CD14-positive monocyte (primary cell): ENCODE data around the gene CALML4. TPM values are rescaled to one million over a fixed set of nuclear protein-coding genes. Genes with fewer than 3 reads are reported as not detected.

ENCODE experiments used
- DNase-seq, 3 donors: peaks; one replicate each; pipeline ENCODE4 v3.0.0-alpha.2; 2011 to 2022
- H2AFZ ChIP-seq: 2 replicates; pipeline ENCODE4 v1.6.0; 2012; ENCODE audit warnings: mild to moderate bottlenecking, low read depth, low read length, inconsistent platforms; ENCODE audit not compliant: insufficient read depth, poor library complexity, severe bottlenecking
- H3K27ac ChIP-seq, 2 donors: 1 replicate in 1 of 2; 2 replicates in 1 of 2; pipeline ENCODE4 v1.5.1; 2012 to 2013; ENCODE audit warnings: low read length in 2 of 2, control low read depth in 1 of 2, inconsistent platforms in 1 of 2, low read depth in 1 of 2, mild to moderate bottlenecking in 1 of 2
- H3K27me3 ChIP-seq, 2 donors: one replicate each; pipeline versions ENCODE4 v1.6.0 to v1.6.1; 2011 to 2013; ENCODE audit warnings: low read length in 2 of 2; ENCODE audit not compliant: control insufficient read depth in 2 of 2, insufficient read depth in 2 of 2
- H3K36me3 ChIP-seq, 2 donors: replicated peaks in 1 of 2; 1 replicate in 1 of 2; 2 replicates in 1 of 2; pipeline versions ENCODE4 v1.5.1 to v1.6.1; 2012 to 2013; ENCODE audit warnings: low read length in 2 of 2, control low read depth in 1 of 2, inconsistent platforms in 1 of 2, mild to moderate bottlenecking in 1 of 2; ENCODE audit not compliant: insufficient read depth in 2 of 2, control insufficient read depth in 1 of 2
- H3K4me1 ChIP-seq, 2 donors: 1 replicate in 1 of 2; 2 replicates in 1 of 2; pipeline versions ENCODE4 v1.5.1 to v1.6.1; 2012 to 2013; ENCODE audit warnings: low read length in 2 of 2, control low read depth in 1 of 2, inconsistent platforms in 1 of 2, mild to moderate bottlenecking in 1 of 2, moderate library complexity in 1 of 2; ENCODE audit not compliant: insufficient read depth in 2 of 2, control insufficient read depth in 1 of 2
- H3K4me2 ChIP-seq: replicated peaks from 2 replicates; pipeline ENCODE3; 2012; ENCODE audit warnings: low read length, moderate library complexity, mild to moderate bottlenecking; ENCODE audit not compliant: poor library complexity, severe bottlenecking; ENCODE audit errors: extremely low read depth
- H3K4me3 ChIP-seq, 3 experiments: fragments of 200-600 bp in 1 of 3; sonication (generic) in 1 of 3; replicated peaks in 1 of 3; 1 replicate in 2 of 3; 2 replicates in 1 of 3; pipeline ENCODE4 v1.5.1; 2011 to 2013; ENCODE audit warnings: low read length in 3 of 3, mild to moderate bottlenecking in 3 of 3, control low read depth in 2 of 3, low read depth in 2 of 3, inconsistent platforms in 1 of 3, moderate library complexity in 1 of 3
- H3K79me2 ChIP-seq: 2 replicates; pipeline ENCODE4 v1.6.0; 2012; ENCODE audit warnings: mild to moderate bottlenecking, control low read depth, inconsistent platforms, low read length, moderate library complexity; ENCODE audit not compliant: insufficient read depth
- H3K9ac ChIP-seq: 2 replicates; pipeline ENCODE4 v1.6.0; 2017; ENCODE audit warnings: low read length, mild to moderate bottlenecking; ENCODE audit not compliant: insufficient read depth, poor library complexity, severe bottlenecking
- H3K9me3 ChIP-seq, 2 donors: replicated peaks in 1 of 2; 1 replicate in 1 of 2; 2 replicates in 1 of 2; pipeline versions ENCODE4 v1.5.1 to v1.6.1; 2012 to 2013; ENCODE audit warnings: low read length in 2 of 2, control low read depth in 1 of 2; ENCODE audit not compliant: control insufficient read depth in 1 of 2, insufficient read depth in 1 of 2
- H4K20me1 ChIP-seq: 2 replicates; pipeline ENCODE4 v1.6.0; 2012; ENCODE audit warnings: mild to moderate bottlenecking, low read length, control low read depth, moderate library complexity; ENCODE audit not compliant: insufficient read depth
- H3K27ac Mint-ChIP-seq, 7 donors: one replicate each; pipeline ENCODE4 v1.8.0; 2020; ENCODE audit warnings: mild to moderate bottlenecking in 7 of 7, mixed read lengths in 7 of 7, moderate library complexity in 6 of 7, inconsistent platforms in 2 of 7
- H3K27me3 Mint-ChIP-seq, 3 donors: one replicate each; pipeline ENCODE4 v1.8.0; 2021 to 2022; ENCODE audit warnings: low read depth in 3 of 3, mild to moderate bottlenecking in 3 of 3, mixed read lengths in 3 of 3, moderate library complexity in 3 of 3, inconsistent platforms in 1 of 3
- H3K36me3 Mint-ChIP-seq, 2 donors: one replicate each; pipeline ENCODE4 v1.8.0; 2020; ENCODE audit warnings: mixed read lengths in 2 of 2, inconsistent platforms in 1 of 2, mild to moderate bottlenecking in 1 of 2
- H3K4me1 Mint-ChIP-seq: one replicate; pipeline ENCODE4 v1.8.0; 2020; ENCODE audit warnings: mild to moderate bottlenecking, mixed read lengths
- H3K4me3 Mint-ChIP-seq, 2 donors: one replicate each; pipeline ENCODE4 v1.8.0; 2020; ENCODE audit warnings: mild to moderate bottlenecking in 2 of 2, mixed read lengths in 2 of 2, moderate library complexity in 1 of 2
- H3K9me3 Mint-ChIP-seq, 7 donors: one replicate each; pipeline ENCODE4 v1.8.0; 2020 to 2022; ENCODE audit warnings: mixed read lengths in 7 of 7, mild to moderate bottlenecking in 6 of 7, moderate library complexity in 6 of 7, inconsistent platforms in 2 of 7
- CTCF ChIP-seq: fragments of 200-600 bp; IDR thresholded peaks from one replicate; pipeline ENCODE4 v1.8.0; 2022; ENCODE audit warnings: antibody characterized with exemption, mild to moderate bottlenecking
- WGBS: methylation state at CpG from one replicate; pipeline ENCODE4 v1.1.5; 2013; ENCODE audit warnings: missing lambda C conversion rate; ENCODE audit not compliant: insufficient coverage; 5-methylcytosine and 5-hydroxymethylcytosine counted together
- intact Hi-C, 2 donors: fragments of 100-400 bp; cut with micrococcal nuclease; formaldehyde crosslinking; loops; one replicate each; pipeline versions ENCODE4 v1.15.0 to v1.15.1; 2023
- polyA plus RNA-seq, 3 donors: library from polyadenylated mRNA; depleted of rRNA in 1 of 3; unstranded in 2 of 3; stranded (reverse) in 1 of 3; fragments of 300-500 nt in 2 of 3; fragments of >200 nt in 1 of 3; fragmentation: Illumina TruSeq in 2 of 3; gene quantifications; 1 replicate in 2 of 3; 2 replicates in 1 of 3; pipeline ENCODE4 v1.2.3, GENCODE V29; 2012 to 2021

CALML4 gene
- polyA plus RNA-seq, 3 donors = 24.3 to 44.5 (median 38.8) TPM

GRCh38 chr15:68224546-68225250 lies 19.6 kb upstream of the CALML4 start:
- Histone ChIP-seq H3K4me3 (no peak overlapping the region), H3K27ac (no peak overlapping the region), H3K27me3 (no peaks in the 10 kb centered on the region), H2AFZ (no peak overlapping the region), H3K4me2 (no peak overlapping the region), H3K9ac (no peak overlapping the region), H4K20me1 (peaks cover 51% of the 10 kb centered on the region), H3K4me1 (peaks cover 16 to 20% of the 10 kb centered on the region in 2 donors), H3K36me3 (peaks cover 0 to 3% of the 10 kb centered on the region in 2 donors), H3K9me3 (no peaks in the 10 kb centered on the region), H3K79me2 (peaks cover 74% of the 10 kb centered on the region)
- no peak for TF ChIP-seq CTCF
- peaks cover 0 to 1% (median 0%) of the 10 kb centered on the region in 3 donors for H3K27me3 Mint-ChIP-seq
- no peak for DNase-seq
- H3K9me3 Mint-ChIP-seq = no peaks in the 10 kb centered on the region
- 40% methylated on average over 2 of the region's 3 CpGs for WGBS
- peaks cover 28% of the 10 kb centered on the region for H3K4me1 Mint-ChIP-seq
- peaks cover 0 to 8% of the 10 kb centered on the region in 2 donors for H3K36me3 Mint-ChIP-seq
- intact Hi-C loops = loop anchor here in 1 of 2 donors (10.0 kb wide), 1 partner anchor 170 kb away; the partner anchor contains the start of gene PIAS1
- peak overlapping the region in 2 of 7 donors; percentile 6 to 12 for H3K27ac Mint-ChIP-seq
- H3K4me3 Mint-ChIP-seq = no peak overlapping the region

- peaks cover 0 to 13% of the 10 kb centered on the region in 2 donors for H3K36me3 Mint-ChIP-seq
- H3K4me1 Mint-ChIP-seq = peaks cover 28% of the 10 kb centered on the region
- Histone ChIP-seq H3K9ac (no peak overlapping the region), H3K4me2 (no peak overlapping the region), H4K20me1 (peaks cover 56% of the 10 kb centered on the region), H3K79me2 (peaks cover 77% of the 10 kb centered on the region), H3K4me3 (no peak overlapping the region), H3K4me1 (peaks cover 15 to 20% of the 10 kb centered on the region in 2 donors), H3K27ac (no peak overlapping the region), H3K9me3 (no peaks in the 10 kb centered on the region), H2AFZ (no peak overlapping the region), H3K27me3 (no peaks in the 10 kb centered on the region), H3K36me3 (peaks cover 0 to 8% of the 10 kb centered on the region in 2 donors)
- 60% methylated on average over 1 of the region's 3 CpGs for WGBS
- intact Hi-C loops = loop anchor here in 1 of 2 donors (10.0 kb wide), 1 partner anchor 169 kb away; the partner anchor contains the start of gene PIAS1
- H3K27me3 Mint-ChIP-seq = peaks cover 0 to 1% (median 0%) of the 10 kb centered on the region in 3 donors
- no peaks in the 10 kb centered on the region for H3K9me3 Mint-ChIP-seq
- no peak for DNase-seq
- TF ChIP-seq CTCF = no peak
- H3K4me3 Mint-ChIP-seq = no peak overlapping the region
- no peak overlapping the region for H3K27ac Mint-ChIP-seq
Measured at GRCh38 chr15:68224108-68224507, 19.0 kb upstream of the CALML4 start.
